ENCODE data around the gene KATNAL1.

Gene KATNAL1

DNA sequence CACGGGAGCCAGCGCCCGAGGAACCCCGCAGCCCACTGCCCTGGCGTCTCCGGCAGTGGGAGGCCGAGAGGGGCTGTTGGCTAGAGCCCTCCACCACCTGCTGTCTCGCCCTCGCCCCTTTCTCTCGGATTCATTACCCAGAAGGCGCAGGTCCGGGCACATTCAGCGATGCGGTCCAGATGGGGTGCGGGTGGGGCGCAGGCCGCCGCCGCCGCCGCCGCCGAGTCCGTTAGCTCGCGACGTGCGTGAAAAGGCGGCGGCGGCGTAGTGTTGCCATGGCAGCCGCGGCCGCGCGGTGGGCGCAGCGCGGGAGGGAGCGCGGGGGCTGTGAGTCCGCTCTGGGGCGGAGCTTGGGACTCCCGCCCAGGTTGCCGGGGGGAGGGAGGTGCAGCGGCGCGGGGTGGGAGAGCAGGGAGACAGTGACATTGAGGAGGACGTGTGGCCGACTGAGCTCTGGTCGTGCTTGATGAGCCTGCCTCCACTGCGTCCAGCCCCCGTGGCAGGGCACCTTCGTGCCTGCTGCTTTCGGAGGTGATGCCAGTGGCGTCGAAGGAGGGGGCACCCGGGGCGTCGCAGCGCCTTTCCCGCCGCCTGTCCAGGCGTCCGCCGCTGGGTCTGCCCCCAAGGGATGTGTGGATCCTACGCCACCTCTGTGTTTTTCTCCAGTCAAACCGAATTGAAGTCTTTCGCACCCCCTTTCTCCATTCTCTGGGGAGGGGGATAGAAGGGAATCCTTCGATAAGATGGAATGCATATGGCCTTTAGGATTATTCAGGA, at the start of gene KATNAL1:
Gene KATNAL1 (minus strand): TSS at position 358 of the 777 bp plus-strand sequence. CDS start 23,774 bp downstream, outside the sequence.
- DNase-seq: peak; percentile 64

- no peak for DNase-seq
Measured at GRCh38 chr13:30355839-30356238, 48.5 kb upstream of the KATNAL1 start.

GRCh38 chr13:30355384-30355699, 48.0 kb upstream of the KATNAL1 start:
- DNase-seq: no peak

GRCh38 chr13:30354493-30355383, 47.4 kb upstream of the KATNAL1 start:
- DNase-seq: no peak

- DNase-seq: no peak
Measured at GRCh38 chr13:30353471-30354215, 46.3 kb upstream of the KATNAL1 start.

DNA sequence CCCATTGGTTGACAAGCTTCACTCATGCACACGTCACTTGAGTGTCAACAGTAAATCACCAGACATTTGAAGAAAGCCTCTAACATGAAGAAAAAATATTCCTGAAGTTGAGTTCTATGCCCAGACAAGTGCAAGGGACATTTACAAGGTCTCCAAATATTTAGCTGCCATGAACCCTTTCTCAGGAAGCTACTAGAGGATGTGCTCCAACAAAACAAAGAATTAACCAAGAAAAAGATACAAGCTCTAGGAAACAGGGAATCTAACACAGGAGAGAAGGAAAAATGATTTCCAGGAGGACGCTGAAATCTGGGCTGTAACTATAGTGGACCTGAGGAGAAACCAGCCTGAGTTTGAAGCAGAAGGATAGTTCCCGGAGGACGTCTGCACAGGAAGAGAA, 45.7 kb upstream of the KATNAL1 start:
- DNase-seq: no peak

GRCh38 chr13:30352121-30352520, 44.8 kb upstream of the KATNAL1 start:
- no peak for DNase-seq

GRCh38 chr13:30346789-30347167, 39.4 kb upstream of the KATNAL1 start:
- no peak for DNase-seq

- DNase-seq: peak; percentile 57
Measured at GRCh38 chr13:30346153-30346788, 38.9 kb upstream of the KATNAL1 start.

DNA sequence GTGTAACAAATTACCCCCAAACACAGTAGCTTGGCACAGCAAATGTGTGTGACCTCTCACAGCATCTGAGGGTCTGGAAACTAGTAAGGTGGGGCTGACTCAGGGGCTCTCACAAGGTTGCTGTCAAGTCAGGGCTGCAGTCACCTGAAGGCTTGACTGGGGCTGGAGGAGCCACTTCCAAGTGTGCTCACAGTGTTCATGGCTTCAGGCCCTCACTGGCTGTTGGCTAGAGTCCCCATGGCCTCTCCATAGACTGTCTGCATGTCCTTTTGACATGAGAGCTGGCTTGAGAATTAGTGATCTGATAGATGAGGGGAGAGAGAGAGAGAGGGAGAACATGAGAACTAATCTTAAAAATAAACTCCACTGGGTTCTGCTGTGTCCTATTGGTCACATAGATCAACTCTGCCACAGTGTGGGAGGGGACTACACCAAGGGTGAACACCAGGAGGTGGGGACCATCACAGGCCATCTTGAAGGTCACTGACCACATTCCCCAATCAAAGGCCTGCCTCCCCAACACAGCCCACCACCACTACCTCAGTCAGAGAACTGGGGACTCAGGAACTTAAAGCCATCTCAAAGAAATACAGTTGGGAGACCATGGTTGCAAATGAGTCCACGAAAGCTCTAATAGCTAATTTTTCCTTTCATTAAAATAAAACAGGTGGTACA, 38.2 kb upstream of the KATNAL1 start:
- no peak for DNase-seq

GRCh38 chr13:30341815-30342570, 34.6 kb upstream of the KATNAL1 start:
- DNase-seq: no peak

GRCh38 chr13:30340331-30341250, 33.2 kb upstream of the KATNAL1 start:
- no peak for DNase-seq

DNA sequence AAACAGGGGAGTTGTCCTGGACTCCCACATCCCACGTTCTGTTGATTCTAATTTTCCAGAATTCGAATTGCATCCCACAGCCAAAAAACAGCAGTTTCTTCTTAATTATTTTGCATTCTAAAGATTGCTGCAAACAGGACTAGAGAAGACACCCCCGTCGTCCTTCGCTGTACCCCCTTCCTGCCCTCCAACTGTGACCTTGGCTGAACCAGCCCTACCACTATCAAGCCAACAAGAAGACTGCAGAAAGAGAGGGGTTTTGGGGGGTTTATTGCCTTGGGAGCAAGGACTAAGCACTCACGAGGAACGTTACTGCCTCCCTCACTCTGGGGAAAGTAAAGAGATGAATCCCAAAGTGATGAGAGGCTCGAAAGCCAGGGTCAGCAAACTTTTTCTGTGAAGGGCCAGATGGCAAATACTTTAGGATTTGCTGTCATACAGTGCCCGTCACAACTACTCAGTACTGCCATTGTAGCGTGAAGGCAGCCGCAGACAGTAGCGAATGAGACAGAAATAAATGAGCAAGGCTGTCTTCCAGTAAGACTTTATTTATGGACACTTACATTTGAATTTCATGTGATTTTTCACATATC, 32.5 kb upstream of the KATNAL1 start:
- DNase-seq: no peak

DNA sequence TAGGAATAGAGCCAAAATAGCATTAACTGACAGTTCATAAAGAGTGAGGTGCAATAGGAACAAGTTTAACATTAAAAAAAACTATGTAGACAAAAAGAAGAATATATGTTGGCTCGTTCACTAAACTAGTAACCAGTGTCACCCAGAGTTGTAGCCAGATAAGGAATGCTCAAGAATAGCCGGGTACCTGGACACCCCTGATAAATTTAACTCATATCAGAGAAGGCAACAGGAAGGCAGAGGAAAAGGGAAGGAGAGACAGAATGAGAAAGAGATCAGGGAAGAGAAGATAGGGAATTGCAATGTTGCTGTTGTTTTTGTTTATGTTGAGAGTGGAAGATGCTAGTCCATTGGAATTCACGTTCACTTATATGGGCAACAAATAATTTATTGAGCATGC, 31.6 kb upstream of the KATNAL1 start:
- DNase-seq: no peak

- DNase-seq: no peak
Measured at GRCh38 chr13:30338331-30338851, 31.0 kb upstream of the KATNAL1 start.

- no peak for DNase-seq
Measured at GRCh38 chr13:30337061-30337610, 29.8 kb upstream of the KATNAL1 start.

- DNase-seq: no peak
Measured at GRCh38 chr13:30334663-30335386, 27.5 kb upstream of the KATNAL1 start.

DNA sequence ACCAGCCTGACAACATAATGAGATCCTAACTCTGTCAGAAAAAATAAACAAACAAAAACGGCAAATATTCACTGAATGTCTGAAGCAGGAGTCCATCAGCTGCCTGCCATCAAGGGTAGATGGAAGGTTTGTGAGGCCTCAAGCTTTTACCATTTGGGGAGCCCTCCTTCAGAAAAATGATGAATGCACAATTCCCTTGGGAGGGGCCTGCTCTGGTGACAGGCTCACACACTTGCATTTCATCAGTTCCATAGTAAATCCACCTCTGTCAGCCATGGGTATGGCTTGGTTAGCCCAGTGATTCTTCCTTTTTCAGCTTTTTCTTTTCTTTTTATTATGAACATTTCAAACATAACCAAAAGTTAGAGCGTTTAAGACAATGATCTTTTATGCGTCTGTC, 26.3 kb upstream of the KATNAL1 start:
- DNase-seq: no peak
